K562 (cell line): Measurements from ENCODE around the gene CIAO3. TPM values are rescaled to one million over a fixed set of nuclear protein-coding genes. Genes with fewer than 3 reads are reported as not detected.

Experiments used
- FOXK2 ChIP-seq, 2 experiments: fragments of 450-650 bp; IDR thresholded peaks in 1 of 2; conservative IDR thresholded peaks in 1 of 2; 2 replicates each; pipeline ENCODE4 v1.6.1; 2016; ENCODE audit warnings: low read depth in 2 of 2, mild to moderate bottlenecking in 1 of 2
- KAT2B ChIP-seq: IDR thresholded peaks from one replicate; pipeline ENCODE4 v1.6.1; 2012; ENCODE audit warnings: low read depth, mild to moderate bottlenecking, control low read depth, inconsistent platforms, low read length, moderate library complexity
- KDM1A ChIP-seq, 2 experiments: fragments of 450-650 bp; IDR thresholded peaks; 2 replicates each; pipeline ENCODE4 v1.6.1; 2016; ENCODE audit warnings: mild to moderate bottlenecking in 2 of 2
- SNRNP70 ChIP-seq: fragments of 200-400 bp; formaldehyde crosslinking; optimal IDR thresholded peaks from 2 replicates; pipeline ENCODE3; 2017; ENCODE audit warnings: low read depth, low read length
- ZNF589 ChIP-seq: fragments of 200-800 bp; sonication (Bioruptor generic); IDR thresholded peaks from 2 replicates; pipeline ENCODE4 v1.6.1; 2016; ENCODE audit warnings: low read depth, missing genetic modification characterization, missing compliant biosample characterization
- polyA plus RNA-seq, 8 experiments: library from polyadenylated mRNA; depleted of rRNA in 4 of 8; stranded (reverse) in 5 of 8; unstranded in 3 of 8; fragments of >200 nt; fragmentation: Nextera tagmentation in 2 of 8; fragmentation: Illumina TruSeq in 1 of 8; extraction: Ambion mirVana in 2 of 8; extraction: Trizol in 1 of 8; gene quantifications; 2 replicates each; pipeline versions ENCODE4 v1.2.1 to v1.2.3, GENCODE V29; 2011 to 2014; ENCODE audit warnings: inconsistent platforms in 1 of 8, missing spikeins in 1 of 8
- total RNA-seq, 7 experiments: library from RNA; depleted of rRNA in 6 of 7; stranded (reverse); fragments of >200 nt in 6 of 7; fragmentation: Illumina TruSeq in 2 of 7; extraction: Trizol in 2 of 7; gene quantifications; 2 replicates each; pipeline versions ENCODE4 v1.2.1 to v1.2.3, GENCODE V29; 2011 to 2021; ENCODE audit warnings: low replicate concordance in 1 of 7
- TF ChIP-seq, protein P1 (sequence below), 2 experiments: fragments of 150-350 bp in 1 of 2; IDR thresholded peaks; 2 replicates each; pipeline ENCODE4 v1.6.1; 2012 to 2016; ENCODE audit warnings: low read depth in 2 of 2, low read length in 2 of 2, mild to moderate bottlenecking in 1 of 2, moderate library complexity in 1 of 2
- TF ChIP-seq, protein P2 (sequence below): IDR thresholded peaks from 2 replicates; pipeline ENCODE4 v1.6.1; 2016; ENCODE audit warnings: missing genetic modification characterization, missing compliant biosample characterization
- TF ChIP-seq, protein P3 (sequence below): sonication (generic); formaldehyde crosslinking; IDR thresholded peaks from 2 replicates; pipeline ENCODE4 v1.8.0; 2022; ENCODE audit warnings: mild to moderate bottlenecking, missing genetic modification reagents
- TF ChIP-seq, protein P4 (sequence below): sonication (generic); formaldehyde crosslinking; IDR thresholded peaks from 2 replicates; pipeline ENCODE4 v1.4.0; 2020; ENCODE audit warnings: mild to moderate bottlenecking, missing genetic modification reagents
- TF ChIP-seq, protein P5 (sequence below): sonication (generic); formaldehyde crosslinking; IDR thresholded peaks from 2 replicates; pipeline ENCODE4 v1.8.0; 2022; ENCODE audit warnings: missing genetic modification reagents, mild to moderate bottlenecking, borderline replicate concordance
- TF ChIP-seq, protein P6 (sequence below): IDR thresholded peaks from 2 replicates; pipeline ENCODE4 v1.6.1; 2011; ENCODE audit not compliant: insufficient read length; ENCODE audit errors: extremely low read depth

Gene CIAO3
- total and polyA plus RNA-seq, 9 of the 15 experiments (the other 6 are each of a cell fraction or from before 2014, with no cell fraction given), result 2.2 to 35.6 (median 18.7) TPM

DNA sequence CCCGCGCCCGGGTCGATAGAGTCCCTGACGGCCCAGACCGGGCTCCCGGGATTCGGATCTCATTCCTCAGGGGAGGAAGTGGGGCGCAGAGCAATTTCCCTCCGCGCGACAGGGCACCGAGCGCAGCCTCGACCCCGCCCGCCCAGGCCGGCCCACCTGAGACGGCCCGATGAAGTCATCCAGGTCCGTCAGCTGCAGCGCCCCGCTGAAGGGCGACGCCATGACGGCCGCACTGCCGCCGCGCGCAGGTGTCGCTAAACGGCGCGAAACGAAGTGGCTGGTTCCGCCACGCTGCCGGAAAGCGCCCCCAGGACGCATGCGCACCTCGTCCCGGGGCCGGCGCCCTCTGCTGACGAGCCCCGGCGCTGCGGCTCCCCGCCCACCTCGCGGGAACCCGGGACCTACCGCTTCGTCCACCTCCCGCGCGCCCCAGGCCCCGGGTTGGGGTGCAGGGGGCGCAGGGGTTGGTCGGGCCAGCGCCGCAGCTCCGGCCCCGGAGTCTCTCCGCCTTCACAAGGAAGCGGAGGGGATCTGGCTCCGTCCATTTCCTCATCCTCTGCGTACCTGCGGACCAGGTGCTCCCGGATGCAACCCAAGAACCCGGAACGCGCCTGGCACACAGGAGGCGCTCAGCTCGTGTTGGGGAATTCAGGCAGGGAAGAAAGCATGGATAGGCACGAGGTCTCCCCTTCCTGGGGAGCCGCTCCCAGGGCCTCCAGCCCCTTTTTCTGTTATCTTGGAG lies at the start of gene CIAO3 (continued):
- TF ChIP-seq, protein P1, sequence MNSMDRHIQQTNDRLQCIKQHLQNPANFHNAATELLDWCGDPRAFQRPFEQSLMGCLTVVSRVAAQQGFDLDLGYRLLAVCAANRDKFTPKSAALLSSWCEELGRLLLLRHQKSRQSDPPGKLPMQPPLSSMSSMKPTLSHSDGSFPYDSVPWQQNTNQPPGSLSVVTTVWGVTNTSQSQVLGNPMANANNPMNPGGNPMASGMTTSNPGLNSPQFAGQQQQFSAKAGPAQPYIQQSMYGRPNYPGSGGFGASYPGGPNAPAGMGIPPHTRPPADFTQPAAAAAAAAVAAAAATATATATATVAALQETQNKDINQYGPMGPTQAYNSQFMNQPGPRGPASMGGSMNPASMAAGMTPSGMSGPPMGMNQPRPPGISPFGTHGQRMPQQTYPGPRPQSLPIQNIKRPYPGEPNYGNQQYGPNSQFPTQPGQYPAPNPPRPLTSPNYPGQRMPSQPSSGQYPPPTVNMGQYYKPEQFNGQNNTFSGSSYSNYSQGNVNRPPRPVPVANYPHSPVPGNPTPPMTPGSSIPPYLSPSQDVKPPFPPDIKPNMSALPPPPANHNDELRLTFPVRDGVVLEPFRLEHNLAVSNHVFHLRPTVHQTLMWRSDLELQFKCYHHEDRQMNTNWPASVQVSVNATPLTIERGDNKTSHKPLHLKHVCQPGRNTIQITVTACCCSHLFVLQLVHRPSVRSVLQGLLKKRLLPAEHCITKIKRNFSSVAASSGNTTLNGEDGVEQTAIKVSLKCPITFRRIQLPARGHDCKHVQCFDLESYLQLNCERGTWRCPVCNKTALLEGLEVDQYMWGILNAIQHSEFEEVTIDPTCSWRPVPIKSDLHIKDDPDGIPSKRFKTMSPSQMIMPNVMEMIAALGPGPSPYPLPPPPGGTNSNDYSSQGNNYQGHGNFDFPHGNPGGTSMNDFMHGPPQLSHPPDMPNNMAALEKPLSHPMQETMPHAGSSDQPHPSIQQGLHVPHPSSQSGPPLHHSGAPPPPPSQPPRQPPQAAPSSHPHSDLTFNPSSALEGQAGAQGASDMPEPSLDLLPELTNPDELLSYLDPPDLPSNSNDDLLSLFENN (IDR thresholded peaks at IDR 0.05; ENCODE audit: low read depth in 2 of 2, low read length in 2 of 2), result 0 out of 4 replicates have a peak, but pooled peaks of 1 of the 2 experiments have one; percentile 2
- TF ChIP-seq ZNF589 (CRISPR knock-in tag) (no peak), KDM1A (IDR thresholded peaks at IDR 0.05) (no peak), KAT2B (peak; percentile 48), SNRNP70 (no peak), FOXK2 (conservative IDR thresholded peaks at IDR 0.05 in 1 of 2, IDR thresholded peaks at IDR 0.05 in 1 of 2; ENCODE audit: low read depth in 2 of 2) (no peak)
- TF ChIP-seq, protein P2, sequence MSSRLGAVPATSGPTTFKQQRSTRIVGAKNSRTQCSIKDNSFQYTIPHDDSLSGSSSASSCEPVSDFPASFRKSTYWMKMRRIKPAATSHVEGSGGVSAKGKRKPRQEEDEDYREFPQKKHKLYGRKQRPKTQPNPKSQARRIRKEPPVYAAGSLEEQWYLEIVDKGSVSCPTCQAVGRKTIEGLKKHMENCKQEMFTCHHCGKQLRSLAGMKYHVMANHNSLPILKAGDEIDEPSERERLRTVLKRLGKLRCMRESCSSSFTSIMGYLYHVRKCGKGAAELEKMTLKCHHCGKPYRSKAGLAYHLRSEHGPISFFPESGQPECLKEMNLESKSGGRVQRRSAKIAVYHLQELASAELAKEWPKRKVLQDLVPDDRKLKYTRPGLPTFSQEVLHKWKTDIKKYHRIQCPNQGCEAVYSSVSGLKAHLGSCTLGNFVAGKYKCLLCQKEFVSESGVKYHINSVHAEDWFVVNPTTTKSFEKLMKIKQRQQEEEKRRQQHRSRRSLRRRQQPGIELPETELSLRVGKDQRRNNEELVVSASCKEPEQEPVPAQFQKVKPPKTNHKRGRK (tag), result no peak
- TF ChIP-seq, protein P3, sequence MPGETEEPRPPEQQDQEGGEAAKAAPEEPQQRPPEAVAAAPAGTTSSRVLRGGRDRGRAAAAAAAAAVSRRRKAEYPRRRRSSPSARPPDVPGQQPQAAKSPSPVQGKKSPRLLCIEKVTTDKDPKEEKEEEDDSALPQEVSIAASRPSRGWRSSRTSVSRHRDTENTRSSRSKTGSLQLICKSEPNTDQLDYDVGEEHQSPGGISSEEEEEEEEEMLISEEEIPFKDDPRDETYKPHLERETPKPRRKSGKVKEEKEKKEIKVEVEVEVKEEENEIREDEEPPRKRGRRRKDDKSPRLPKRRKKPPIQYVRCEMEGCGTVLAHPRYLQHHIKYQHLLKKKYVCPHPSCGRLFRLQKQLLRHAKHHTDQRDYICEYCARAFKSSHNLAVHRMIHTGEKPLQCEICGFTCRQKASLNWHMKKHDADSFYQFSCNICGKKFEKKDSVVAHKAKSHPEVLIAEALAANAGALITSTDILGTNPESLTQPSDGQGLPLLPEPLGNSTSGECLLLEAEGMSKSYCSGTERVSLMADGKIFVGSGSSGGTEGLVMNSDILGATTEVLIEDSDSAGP (CRISPR knock-in tag), result no peak
- TF ChIP-seq, protein P4, sequence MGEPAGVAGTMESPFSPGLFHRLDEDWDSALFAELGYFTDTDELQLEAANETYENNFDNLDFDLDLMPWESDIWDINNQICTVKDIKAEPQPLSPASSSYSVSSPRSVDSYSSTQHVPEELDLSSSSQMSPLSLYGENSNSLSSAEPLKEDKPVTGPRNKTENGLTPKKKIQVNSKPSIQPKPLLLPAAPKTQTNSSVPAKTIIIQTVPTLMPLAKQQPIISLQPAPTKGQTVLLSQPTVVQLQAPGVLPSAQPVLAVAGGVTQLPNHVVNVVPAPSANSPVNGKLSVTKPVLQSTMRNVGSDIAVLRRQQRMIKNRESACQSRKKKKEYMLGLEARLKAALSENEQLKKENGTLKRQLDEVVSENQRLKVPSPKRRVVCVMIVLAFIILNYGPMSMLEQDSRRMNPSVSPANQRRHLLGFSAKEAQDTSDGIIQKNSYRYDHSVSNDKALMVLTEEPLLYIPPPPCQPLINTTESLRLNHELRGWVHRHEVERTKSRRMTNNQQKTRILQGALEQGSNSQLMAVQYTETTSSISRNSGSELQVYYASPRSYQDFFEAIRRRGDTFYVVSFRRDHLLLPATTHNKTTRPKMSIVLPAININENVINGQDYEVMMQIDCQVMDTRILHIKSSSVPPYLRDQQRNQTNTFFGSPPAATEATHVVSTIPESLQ (CRISPR knock-in tag), result peak; percentile 75; the same call in 1 of the 2 replicates
- TF ChIP-seq, protein P5, sequence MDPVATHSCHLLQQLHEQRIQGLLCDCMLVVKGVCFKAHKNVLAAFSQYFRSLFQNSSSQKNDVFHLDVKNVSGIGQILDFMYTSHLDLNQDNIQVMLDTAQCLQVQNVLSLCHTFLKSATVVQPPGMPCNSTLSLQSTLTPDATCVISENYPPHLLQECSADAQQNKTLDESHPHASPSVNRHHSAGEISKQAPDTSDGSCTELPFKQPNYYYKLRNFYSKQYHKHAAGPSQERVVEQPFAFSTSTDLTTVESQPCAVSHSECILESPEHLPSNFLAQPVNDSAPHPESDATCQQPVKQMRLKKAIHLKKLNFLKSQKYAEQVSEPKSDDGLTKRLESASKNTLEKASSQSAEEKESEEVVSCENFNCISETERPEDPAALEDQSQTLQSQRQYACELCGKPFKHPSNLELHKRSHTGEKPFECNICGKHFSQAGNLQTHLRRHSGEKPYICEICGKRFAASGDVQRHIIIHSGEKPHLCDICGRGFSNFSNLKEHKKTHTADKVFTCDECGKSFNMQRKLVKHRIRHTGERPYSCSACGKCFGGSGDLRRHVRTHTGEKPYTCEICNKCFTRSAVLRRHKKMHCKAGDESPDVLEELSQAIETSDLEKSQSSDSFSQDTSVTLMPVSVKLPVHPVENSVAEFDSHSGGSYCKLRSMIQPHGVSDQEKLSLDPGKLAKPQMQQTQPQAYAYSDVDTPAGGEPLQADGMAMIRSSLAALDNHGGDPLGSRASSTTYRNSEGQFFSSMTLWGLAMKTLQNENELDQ (CRISPR knock-in tag), result no peak
- TF ChIP-seq, protein P6, sequence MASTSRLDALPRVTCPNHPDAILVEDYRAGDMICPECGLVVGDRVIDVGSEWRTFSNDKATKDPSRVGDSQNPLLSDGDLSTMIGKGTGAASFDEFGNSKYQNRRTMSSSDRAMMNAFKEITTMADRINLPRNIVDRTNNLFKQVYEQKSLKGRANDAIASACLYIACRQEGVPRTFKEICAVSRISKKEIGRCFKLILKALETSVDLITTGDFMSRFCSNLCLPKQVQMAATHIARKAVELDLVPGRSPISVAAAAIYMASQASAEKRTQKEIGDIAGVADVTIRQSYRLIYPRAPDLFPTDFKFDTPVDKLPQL, result no peak
